ENCODE results near the gene TKT. TPM values are rescaled to one million over a fixed set of nuclear protein-coding genes. Genes with fewer than 3 reads are reported as not detected.

Gene TKT
- polyA plus RNA-seq, 1 donor from 2014 or later, result 194 TPM

DNA sequence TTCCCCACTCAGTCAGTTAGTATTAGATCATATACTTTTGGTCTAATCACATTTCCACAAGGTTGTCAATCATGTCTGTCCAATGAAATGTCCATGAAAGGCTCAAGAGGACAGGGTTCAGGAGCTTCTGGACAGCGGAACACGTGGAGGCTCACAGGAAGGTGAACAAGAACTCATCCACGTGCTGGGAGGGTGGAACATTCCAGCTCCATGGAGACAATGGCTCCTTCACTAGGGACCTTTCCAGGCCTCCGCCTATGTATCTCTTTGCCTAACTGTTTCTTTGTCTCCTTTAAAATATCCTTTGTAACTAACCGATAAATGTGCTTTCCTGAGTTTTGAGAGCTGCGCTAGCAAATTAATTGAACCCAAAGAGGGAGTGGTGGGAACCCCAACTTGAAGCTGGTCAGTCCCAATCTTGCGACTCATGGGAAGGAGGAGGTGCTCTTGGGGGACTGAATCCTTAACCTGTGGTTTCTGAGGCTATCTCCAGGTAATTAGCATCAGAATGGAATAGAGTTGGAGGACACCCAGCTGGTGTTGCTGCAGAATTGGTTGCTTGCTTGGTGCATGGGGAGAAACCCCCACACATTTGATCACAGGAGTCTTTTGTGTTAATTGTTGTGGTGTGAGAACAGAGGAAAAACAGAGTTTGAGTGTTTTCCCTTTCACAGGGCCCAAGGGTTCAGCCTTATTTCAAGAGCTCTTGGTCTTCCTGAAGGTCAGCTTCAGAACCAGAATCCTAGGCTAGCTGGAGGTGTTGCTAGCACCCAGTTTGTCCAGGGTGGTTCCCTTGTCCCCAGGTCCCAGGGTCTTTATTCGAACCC, 3.0 kb upstream of the TKT start (continued):
- no peak for TF ChIP-seq CTCF (IDR thresholded peaks at IDR 0.05; ENCODE audit: poor library complexity, severe bottlenecking)

DNA sequence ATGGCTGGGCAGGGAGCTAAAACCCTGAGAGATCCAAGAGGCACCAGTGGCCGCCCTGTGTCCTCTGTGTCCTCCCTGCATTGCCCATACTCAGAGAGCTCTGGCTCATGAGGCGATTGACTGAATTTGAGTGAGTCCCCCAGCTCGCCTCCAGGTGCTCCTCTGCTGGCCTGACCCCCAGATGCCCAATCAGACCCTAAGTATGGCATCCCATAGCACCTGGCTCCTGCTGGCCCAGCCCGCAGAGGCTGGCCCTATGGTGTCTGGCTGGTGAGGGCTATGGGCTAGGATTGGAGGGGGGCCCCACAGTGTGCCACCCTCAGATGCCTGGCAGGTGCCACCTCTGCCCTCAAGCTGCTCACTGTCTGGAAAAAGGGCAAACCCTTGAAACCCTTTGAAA, 1.6 kb upstream of the TKT start:
- H3K9ac ChIP-seq (ENCODE audit: low read length), result no peak overlapping the region
- no peaks in the 10 kb centered on the region for H3K9me2 ChIP-seq (ENCODE audit: insufficient read depth, low read length)
- no peak overlapping the region for H3K4me3 ChIP-seq (ENCODE audit: low read length)
- no peak overlapping the region for H3K4me2 ChIP-seq (ENCODE audit: low read length)
- H2AFZ ChIP-seq (ENCODE audit: low read depth, low read length), result no peak overlapping the region
- no peaks in the 10 kb centered on the region for H3K36me3 ChIP-seq (ENCODE audit: insufficient read depth, low read length)
- no peaks in the 10 kb centered on the region for H3K27me3 ChIP-seq (ENCODE audit: insufficient read depth, low read depth, low read length)
- peaks cover 27% of the 10 kb centered on the region for H3K79me2 ChIP-seq (replicated peaks; ENCODE audit: insufficient read depth, low read length)
- H3F3A ChIP-seq (ENCODE audit: insufficient read depth, low read length, poor library complexity, severe bottlenecking), result no peaks in the 10 kb centered on the region
- no peaks in the 10 kb centered on the region for H4K20me1 ChIP-seq (ENCODE audit: insufficient read depth)
- no peaks in the 10 kb centered on the region for H3K9me3 ChIP-seq (ENCODE audit: low read length)
- H3K27ac ChIP-seq (ENCODE audit: low read length), result no peak overlapping the region
- TF ChIP-seq TAF1 (IDR thresholded peaks at IDR 0.05; ENCODE audit: low read depth) (no peak), EZH2 (IDR thresholded peaks at IDR 0.05; ENCODE audit: borderline replicate concordance, insufficient read depth, low read length, poor library complexity, severe bottlenecking) (no peak), RAD21 (conservative IDR thresholded peaks at IDR 0.05) (no peak), CTCF (IDR thresholded peaks at IDR 0.05; ENCODE audit: poor library complexity, severe bottlenecking) (no peak), EP300 (conservative IDR thresholded peaks at IDR 0.05; ENCODE audit: poor library complexity, severe bottlenecking) (no peak), SMC3 (conservative IDR thresholded peaks at IDR 0.05; ENCODE audit: poor library complexity) (no peak), MXI1 (conservative IDR thresholded peaks at IDR 0.05; ENCODE audit: poor library complexity, severe bottlenecking) (no peak), POLR2AphosphoS5 (IDR thresholded peaks at IDR 0.05) (no peak)
- TF ChIP-seq, protein P1, sequence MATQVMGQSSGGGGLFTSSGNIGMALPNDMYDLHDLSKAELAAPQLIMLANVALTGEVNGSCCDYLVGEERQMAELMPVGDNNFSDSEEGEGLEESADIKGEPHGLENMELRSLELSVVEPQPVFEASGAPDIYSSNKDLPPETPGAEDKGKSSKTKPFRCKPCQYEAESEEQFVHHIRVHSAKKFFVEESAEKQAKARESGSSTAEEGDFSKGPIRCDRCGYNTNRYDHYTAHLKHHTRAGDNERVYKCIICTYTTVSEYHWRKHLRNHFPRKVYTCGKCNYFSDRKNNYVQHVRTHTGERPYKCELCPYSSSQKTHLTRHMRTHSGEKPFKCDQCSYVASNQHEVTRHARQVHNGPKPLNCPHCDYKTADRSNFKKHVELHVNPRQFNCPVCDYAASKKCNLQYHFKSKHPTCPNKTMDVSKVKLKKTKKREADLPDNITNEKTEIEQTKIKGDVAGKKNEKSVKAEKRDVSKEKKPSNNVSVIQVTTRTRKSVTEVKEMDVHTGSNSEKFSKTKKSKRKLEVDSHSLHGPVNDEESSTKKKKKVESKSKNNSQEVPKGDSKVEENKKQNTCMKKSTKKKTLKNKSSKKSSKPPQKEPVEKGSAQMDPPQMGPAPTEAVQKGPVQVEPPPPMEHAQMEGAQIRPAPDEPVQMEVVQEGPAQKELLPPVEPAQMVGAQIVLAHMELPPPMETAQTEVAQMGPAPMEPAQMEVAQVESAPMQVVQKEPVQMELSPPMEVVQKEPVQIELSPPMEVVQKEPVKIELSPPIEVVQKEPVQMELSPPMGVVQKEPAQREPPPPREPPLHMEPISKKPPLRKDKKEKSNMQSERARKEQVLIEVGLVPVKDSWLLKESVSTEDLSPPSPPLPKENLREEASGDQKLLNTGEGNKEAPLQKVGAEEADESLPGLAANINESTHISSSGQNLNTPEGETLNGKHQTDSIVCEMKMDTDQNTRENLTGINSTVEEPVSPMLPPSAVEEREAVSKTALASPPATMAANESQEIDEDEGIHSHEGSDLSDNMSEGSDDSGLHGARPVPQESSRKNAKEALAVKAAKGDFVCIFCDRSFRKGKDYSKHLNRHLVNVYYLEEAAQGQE (IDR thresholded peaks at IDR 0.05; ENCODE audit: borderline replicate concordance), result no peak

All from neural cell (in vitro differentiated cells).